NCI-H1048 (cell line): ENCODE measurements around the gene ENOX2.

Source experiments
- DNase-seq: peaks from one replicate; lab custom pipeline; 2025; lab: John Stamatoyannopoulos, UW

The ENOX2 gene

DNA sequence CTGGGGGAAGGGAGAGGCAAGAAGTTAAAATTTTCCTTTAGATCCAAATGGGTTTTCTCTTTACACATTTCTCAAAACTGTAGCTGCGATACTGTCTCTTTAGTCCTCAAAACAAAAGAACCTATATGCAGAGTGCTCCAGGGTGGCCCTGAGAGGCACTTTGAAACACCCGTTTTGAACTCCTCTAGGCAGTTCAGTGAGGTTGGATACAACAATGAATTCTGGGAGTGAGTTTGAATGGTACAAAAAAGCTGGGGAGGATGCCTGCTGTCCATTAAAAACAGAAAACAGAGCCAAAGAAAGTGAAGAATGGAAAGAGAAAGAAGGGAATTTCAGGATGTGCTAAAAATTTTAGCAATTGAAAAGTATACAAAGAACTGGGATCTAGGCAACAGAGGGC lies 23.1 kb downstream of the ENOX2 start:
- DNase-seq, result no peak

DNA sequence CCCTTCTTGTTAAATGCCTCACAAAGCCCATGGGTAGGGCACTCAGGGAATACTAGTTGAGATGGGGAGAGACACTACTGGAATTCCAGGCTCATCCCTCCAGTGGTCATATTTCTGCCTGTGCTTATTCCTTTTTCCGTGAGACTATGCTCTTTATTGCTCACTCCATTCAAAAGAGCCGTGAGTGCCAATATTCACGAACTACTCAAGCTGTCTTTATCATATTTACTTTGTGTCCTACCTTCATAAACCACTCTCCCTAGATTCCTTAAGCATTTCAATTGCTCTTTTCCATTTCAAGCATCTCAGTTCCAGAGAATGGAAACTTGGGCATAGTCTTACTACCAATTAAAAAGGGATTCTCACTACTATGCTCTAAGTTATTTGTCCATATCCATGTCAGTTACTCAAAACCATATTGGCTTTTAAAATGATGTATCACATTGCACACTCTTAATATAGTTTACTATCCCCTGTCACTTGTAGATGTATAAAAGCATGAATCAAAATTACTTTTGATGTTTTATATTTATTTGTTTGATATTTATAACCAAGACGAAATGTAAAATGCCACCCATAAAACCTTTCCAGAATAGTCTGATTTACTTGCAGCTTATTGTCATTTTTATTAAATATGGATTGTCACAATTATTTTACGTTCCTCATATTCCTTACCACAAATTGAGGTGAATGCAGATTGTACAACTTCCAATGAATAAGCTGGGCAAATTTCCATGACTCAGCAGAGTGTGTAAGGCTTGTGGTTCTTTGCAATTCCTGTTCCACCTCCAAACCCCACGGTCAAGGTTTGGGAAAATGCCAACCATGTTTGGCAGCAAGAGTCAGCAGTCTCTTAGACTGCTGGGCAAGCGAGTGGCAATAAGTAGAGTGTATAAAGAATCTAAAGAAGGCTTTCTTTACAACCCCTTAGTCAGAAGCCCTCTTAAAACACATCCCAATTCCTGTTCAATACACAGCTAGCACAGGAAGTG lies 24.4 kb downstream of the ENOX2 start:
- no peak for DNase-seq

- DNase-seq, result no peak
Measured at GRCh38 chrX:130877892-130878341, 25.1 kb downstream of the ENOX2 start.

DNA sequence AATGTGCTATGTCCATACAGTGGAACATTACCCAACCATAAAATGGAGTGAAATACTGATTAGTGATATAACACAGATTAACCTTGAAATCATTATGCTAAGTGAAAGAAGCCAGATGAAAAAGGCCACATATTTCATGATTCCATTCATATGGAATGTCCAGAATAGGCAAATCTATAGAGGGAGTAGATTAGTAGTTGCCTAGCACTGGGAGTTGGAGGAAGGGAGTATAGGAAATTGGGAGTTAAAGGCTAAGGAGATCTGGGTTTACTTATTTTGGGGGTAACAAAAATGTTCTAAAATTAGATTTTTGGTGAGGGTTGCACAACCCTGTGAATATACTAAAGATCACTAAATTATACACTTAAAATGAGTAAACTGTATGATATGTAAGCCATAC lies 26.8 kb downstream of the ENOX2 start:
- DNase-seq, result no peak

DNA sequence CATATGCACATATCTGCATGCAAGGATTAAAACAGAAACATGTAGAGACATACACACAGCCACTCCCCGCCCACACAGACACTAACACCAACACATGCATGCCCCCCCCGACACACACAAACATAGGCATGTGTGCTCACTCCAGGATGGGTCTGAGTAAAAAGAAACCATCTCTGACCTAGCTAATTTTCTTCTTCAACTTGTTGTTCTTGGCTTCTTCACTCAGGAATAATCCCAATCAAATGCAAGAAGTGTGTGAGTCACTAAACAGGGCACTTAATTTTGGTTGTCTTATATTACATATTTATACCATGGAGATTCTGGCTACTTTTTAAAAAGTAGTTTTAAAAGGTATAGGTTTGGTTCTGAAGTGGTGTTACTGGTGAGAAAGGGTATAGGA lies 28.3 kb downstream of the ENOX2 start:
- DNase-seq, result no peak

DNA sequence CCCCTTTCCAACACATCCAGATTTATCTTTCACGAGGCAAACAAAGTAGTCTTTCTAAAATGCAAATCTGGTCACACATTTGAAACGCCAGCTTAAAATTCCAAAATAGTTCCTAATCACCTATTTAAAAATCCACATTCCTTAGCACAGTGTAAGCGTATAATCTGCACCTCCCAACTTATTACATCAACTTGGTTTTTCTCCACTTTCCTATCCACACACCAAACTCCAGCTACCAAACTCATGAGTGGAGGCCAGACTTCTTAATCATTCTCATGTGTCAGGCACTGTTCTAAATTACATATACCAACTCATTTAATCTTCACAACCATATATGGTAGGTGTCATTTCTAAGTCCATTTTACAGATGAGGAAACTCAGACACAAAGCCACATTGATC lies 33.8 kb downstream of the ENOX2 start:
- DNase-seq, result no peak

DNA sequence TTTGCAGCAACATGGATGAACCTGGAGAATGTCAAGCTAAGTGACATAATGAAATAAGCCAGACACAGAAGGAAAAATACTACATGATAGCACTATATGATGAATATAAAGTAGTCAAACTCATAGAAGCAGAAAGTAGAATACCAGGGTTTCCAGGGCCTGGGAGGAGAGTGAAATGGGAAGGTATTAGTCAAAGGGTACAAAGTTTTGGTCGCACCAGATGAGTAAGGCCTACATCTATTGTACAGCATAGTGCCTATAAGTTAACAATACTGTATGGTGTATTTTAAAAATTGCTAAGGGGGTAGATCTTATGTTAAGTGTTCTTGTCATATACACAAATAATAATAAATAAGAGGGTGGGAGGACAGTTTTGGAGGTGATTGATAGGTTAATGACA lies 41.5 kb downstream of the ENOX2 start:
- no peak for DNase-seq

DNA sequence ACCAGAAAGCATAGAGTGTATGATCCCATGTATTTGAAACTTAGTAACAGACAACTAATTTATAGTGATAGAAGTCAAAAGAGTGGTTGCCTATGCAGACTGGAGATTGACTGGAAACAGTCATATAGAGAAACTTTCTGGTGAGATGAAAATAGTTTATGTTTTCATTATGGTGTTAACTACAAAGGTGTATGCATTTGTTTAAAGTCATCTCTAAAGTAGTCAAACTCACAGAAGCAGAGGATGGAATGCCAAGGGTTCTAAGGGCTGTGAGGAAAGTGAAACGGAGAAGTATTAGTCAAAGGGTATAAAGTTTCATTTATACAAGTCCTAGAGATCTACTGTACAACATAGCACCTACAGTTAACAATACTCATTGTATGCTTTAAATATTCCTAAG lies 45.8 kb downstream of the ENOX2 start:
- DNase-seq, result no peak

- DNase-seq, result no peak
Measured at GRCh38 chrX:130851569-130851968, 51.4 kb downstream of the ENOX2 start.

DNA sequence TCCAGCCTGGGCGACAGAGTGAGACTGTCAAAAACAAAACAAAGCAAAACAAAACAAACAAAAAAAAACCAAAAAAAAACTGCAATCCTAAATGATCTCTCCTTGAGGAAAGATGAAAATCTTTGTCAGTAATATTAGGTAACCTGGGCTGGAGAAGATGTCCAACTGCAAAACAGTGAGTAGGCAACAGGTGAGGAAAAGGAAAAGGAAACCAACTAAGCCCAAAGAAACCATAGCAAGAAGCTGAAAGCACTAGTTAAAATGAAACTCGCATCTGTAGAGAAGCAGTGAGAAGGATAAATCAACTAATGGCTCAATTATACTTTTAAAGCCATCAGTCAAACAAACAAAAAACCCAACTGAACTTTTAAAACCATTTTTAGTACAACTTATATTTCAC lies 54.2 kb downstream of the ENOX2 start:
- no peak for DNase-seq

GRCh38 chrX:130846746-130847145 lies 56.3 kb downstream of the ENOX2 start:
- DNase-seq, result no peak

- no peak for DNase-seq
Measured at GRCh38 chrX:130841776-130842175, 61.2 kb downstream of the ENOX2 start.

DNA sequence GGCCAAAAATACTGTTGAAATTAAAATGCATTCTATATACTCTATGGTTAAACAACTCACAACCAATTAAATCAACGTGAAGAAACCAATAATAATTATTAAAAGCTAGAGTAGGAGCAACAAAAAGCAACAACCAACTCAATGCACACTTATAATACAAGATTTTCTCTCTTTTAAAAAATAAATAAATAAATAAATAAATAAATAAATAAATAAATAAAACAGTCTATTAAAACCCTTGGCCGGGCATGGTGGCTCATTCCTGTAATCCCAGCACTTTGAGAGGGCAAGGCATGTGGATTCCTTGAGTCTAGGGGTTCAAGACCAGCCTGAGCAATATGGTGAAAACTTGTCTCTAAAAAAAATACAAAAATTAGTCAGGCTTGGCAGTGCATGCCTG lies 62.7 kb downstream of the ENOX2 start:
- no peak for DNase-seq

GRCh38 chrX:130836447-130836846 lies 66.6 kb downstream of the ENOX2 start:
- DNase-seq, result no peak

- no peak for DNase-seq
Measured at GRCh38 chrX:130834830-130835229, 68.2 kb downstream of the ENOX2 start.

- DNase-seq, result no peak
Measured at GRCh38 chrX:130834149-130834548, 68.9 kb downstream of the ENOX2 start.

GRCh38 chrX:130831347-130831722 lies 71.7 kb downstream of the ENOX2 start:
- no peak for DNase-seq

GRCh38 chrX:130830599-130831346 lies 72.2 kb downstream of the ENOX2 start:
- no peak for DNase-seq

GRCh38 chrX:130829526-130830515 lies 73.2 kb downstream of the ENOX2 start:
- DNase-seq, result no peak

DNA sequence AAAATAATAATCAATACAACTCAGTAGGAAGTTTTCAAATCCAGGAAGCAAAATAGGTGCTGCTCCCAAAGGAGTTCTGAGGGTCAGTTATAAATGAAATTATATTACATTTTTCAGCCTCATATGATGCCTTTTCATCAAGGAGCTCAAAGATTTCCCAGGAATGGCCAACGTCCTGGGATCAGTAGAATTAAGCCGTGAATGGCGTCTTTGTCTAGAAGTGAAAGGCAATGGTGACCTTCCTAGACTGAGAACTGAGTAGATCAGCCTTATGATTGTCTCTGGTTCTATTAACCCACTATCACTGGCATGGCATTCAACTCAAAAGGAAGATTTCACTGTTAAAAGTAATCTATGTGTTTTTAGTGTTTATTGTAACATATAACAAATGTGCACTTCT lies 74.4 kb downstream of the ENOX2 start:
- DNase-seq, result no peak

DNA sequence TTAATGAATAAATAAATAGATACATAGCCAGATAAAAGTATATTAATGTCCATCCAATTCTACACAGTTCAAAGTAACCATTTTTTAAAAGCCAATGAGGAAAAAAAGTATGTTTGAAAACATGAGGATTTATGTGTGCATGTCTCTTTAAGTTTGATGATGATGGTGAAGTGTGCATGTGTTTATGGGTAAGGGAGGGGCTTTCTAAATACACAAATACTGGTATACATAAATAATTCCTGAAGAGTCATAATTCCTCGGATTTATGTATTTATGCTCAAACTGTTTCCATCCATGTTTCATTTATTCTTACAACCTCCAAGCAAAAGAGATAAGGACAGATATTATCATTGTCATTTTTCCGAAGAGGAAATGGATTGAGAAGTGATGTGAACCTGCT lies 75.4 kb downstream of the ENOX2 start:
- DNase-seq, result no peak

- no peak for DNase-seq
Measured at GRCh38 chrX:130826249-130826648, 76.8 kb downstream of the ENOX2 start.
